ENCODE results near the gene SPSB1. TPM values are rescaled to one million over a fixed set of nuclear protein-coding genes. Genes with fewer than 3 reads are reported as not detected.

SPSB1 gene
- polyA plus RNA-seq, 1 donor from 2014 or later = 1.4 TPM

DNA sequence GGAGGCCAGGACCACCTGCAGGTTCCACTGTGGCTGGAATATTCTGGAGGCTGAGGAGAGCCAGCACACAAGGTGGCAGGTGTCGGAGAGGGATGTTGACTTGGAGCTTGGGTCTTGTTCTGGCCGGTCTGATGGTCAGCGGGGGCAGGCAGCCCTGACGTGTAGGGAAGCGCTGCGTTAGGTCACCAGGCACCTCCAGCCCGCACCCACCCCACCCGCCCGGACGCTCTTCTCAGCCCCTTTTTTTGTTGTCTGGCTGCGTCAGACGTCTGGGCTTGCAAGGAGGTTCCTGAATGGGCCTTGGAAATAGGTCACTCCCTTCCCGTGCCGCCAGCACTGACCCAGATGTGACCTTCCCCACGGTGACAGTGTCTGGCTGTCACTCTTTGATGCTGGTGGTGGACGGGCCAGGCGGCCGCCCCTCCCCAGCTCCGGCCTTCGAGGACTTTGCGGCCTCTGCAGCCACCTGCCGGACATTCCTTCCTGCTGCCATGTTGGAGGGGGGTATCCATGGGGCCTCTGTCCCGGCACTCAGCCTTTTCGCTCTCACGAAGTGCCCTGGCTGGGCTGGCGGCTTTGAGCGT is 30.1 kb downstream of the SPSB1 start:
- H3K9ac ChIP-seq (ENCODE audit: low read length) = no peak overlapping the region
- H3K4me3 ChIP-seq (ENCODE audit: low read length) = no peak overlapping the region
- no peaks in the 10 kb centered on the region for H3K9me2 ChIP-seq (ENCODE audit: insufficient read depth, low read length)
- no peak overlapping the region for H3K4me2 ChIP-seq (ENCODE audit: low read length)
- TF ChIP-seq MXI1 (conservative IDR thresholded peaks at IDR 0.05; ENCODE audit: poor library complexity, severe bottlenecking) (no peak), EP300 (conservative IDR thresholded peaks at IDR 0.05; ENCODE audit: poor library complexity, severe bottlenecking) (no peak), SMC3 (conservative IDR thresholded peaks at IDR 0.05; ENCODE audit: poor library complexity) (no peak), POLR2AphosphoS5 (IDR thresholded peaks at IDR 0.05) (no peak)
- TF ChIP-seq, protein P1, sequence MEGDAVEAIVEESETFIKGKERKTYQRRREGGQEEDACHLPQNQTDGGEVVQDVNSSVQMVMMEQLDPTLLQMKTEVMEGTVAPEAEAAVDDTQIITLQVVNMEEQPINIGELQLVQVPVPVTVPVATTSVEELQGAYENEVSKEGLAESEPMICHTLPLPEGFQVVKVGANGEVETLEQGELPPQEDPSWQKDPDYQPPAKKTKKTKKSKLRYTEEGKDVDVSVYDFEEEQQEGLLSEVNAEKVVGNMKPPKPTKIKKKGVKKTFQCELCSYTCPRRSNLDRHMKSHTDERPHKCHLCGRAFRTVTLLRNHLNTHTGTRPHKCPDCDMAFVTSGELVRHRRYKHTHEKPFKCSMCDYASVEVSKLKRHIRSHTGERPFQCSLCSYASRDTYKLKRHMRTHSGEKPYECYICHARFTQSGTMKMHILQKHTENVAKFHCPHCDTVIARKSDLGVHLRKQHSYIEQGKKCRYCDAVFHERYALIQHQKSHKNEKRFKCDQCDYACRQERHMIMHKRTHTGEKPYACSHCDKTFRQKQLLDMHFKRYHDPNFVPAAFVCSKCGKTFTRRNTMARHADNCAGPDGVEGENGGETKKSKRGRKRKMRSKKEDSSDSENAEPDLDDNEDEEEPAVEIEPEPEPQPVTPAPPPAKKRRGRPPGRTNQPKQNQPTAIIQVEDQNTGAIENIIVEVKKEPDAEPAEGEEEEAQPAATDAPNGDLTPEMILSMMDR (IDR thresholded peaks at IDR 0.05; ENCODE audit: poor library complexity, severe bottlenecking) = no peak
- TF ChIP-seq, protein P2, sequence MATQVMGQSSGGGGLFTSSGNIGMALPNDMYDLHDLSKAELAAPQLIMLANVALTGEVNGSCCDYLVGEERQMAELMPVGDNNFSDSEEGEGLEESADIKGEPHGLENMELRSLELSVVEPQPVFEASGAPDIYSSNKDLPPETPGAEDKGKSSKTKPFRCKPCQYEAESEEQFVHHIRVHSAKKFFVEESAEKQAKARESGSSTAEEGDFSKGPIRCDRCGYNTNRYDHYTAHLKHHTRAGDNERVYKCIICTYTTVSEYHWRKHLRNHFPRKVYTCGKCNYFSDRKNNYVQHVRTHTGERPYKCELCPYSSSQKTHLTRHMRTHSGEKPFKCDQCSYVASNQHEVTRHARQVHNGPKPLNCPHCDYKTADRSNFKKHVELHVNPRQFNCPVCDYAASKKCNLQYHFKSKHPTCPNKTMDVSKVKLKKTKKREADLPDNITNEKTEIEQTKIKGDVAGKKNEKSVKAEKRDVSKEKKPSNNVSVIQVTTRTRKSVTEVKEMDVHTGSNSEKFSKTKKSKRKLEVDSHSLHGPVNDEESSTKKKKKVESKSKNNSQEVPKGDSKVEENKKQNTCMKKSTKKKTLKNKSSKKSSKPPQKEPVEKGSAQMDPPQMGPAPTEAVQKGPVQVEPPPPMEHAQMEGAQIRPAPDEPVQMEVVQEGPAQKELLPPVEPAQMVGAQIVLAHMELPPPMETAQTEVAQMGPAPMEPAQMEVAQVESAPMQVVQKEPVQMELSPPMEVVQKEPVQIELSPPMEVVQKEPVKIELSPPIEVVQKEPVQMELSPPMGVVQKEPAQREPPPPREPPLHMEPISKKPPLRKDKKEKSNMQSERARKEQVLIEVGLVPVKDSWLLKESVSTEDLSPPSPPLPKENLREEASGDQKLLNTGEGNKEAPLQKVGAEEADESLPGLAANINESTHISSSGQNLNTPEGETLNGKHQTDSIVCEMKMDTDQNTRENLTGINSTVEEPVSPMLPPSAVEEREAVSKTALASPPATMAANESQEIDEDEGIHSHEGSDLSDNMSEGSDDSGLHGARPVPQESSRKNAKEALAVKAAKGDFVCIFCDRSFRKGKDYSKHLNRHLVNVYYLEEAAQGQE (IDR thresholded peaks at IDR 0.05; ENCODE audit: borderline replicate concordance) = no peak
- H4K20me1 ChIP-seq (ENCODE audit: insufficient read depth) = no peaks in the 10 kb centered on the region
- H3K27me3 ChIP-seq (ENCODE audit: insufficient read depth, low read depth, low read length) = no peaks in the 10 kb centered on the region
- H3K79me2 ChIP-seq (replicated peaks; ENCODE audit: insufficient read depth, low read length) = no peaks in the 10 kb centered on the region
- H3F3A ChIP-seq (ENCODE audit: insufficient read depth, low read length, poor library complexity, severe bottlenecking) = no peaks in the 10 kb centered on the region
- no peaks in the 10 kb centered on the region for H3K9me3 ChIP-seq (ENCODE audit: low read length)
- H2AFZ ChIP-seq (ENCODE audit: low read depth, low read length) = no peak overlapping the region
- H3K27ac ChIP-seq (ENCODE audit: low read length) = no peak overlapping the region
- no peaks in the 10 kb centered on the region for H3K36me3 ChIP-seq (ENCODE audit: insufficient read depth, low read length)

DNA sequence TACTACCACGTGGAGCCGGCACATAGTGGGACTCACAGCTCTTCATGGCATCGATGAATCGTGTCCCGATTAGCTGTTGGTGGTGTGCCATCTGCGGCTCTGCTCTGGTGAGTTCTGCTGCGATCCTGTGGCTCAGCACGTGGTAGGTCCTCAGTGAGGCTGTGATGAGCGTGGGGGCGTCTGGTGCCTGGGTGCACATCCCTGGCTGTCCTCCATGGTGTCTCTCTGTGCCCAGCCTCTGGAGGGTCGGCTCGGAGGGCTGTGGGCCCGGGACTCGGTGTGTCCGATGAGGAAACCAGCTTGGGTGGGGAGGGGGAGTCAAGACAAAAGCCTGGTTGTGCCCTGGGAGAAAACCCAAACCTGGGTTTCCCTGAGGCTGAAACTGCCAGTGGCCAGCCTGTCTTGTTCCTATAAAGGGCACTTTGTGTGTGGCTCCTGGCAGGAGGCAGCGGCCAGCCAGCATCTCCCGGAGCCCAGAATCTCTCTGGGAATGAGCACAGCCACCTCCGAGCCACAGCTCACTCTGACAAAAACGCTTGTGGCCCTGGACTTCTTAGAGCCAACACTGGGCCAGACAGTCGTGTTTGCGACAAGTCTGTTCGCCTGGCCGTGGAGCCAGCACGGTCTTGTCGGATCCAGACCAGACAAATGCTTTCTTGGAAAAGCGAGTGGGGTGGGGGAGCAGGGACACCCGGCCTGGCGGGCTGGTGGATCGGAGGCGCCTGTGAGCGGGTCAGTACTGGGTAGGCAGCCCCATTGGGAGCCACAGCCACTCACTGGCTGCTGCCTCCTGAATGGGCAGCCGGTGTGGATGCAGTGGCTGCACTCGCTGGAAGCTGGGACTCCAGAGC is 31.8 kb downstream of the SPSB1 start:
- no peaks in the 10 kb centered on the region for H3K9me3 ChIP-seq (ENCODE audit: low read length)
- no peaks in the 10 kb centered on the region for H3K36me3 ChIP-seq (ENCODE audit: insufficient read depth, low read length)
- no peaks in the 10 kb centered on the region for H4K20me1 ChIP-seq (ENCODE audit: insufficient read depth)
- H3K4me3 ChIP-seq (ENCODE audit: low read length) = no peak overlapping the region
- H2AFZ ChIP-seq (ENCODE audit: low read depth, low read length) = no peak overlapping the region
- H3K79me2 ChIP-seq (replicated peaks; ENCODE audit: insufficient read depth, low read length) = no peaks in the 10 kb centered on the region
- no peaks in the 10 kb centered on the region for H3K27me3 ChIP-seq (ENCODE audit: insufficient read depth, low read depth, low read length)
- H3K4me2 ChIP-seq (ENCODE audit: low read length) = no peak overlapping the region
- no peaks in the 10 kb centered on the region for H3F3A ChIP-seq (ENCODE audit: insufficient read depth, low read length, poor library complexity, severe bottlenecking)
- no peaks in the 10 kb centered on the region for H3K9me2 ChIP-seq (ENCODE audit: insufficient read depth, low read length)
- no peak overlapping the region for H3K9ac ChIP-seq (ENCODE audit: low read length)
- no peak overlapping the region for H3K27ac ChIP-seq (ENCODE audit: low read length)
- TF ChIP-seq, protein P1 (IDR thresholded peaks at IDR 0.05; ENCODE audit: poor library complexity, severe bottlenecking) = no peak
- no peak for TF ChIP-seq TAF1 (IDR thresholded peaks at IDR 0.05; ENCODE audit: low read depth)
- TF ChIP-seq RAD21 (conservative IDR thresholded peaks at IDR 0.05) = no peak
- TF ChIP-seq, protein P2 (IDR thresholded peaks at IDR 0.05; ENCODE audit: borderline replicate concordance) = no peak
- TF ChIP-seq EP300 (conservative IDR thresholded peaks at IDR 0.05; ENCODE audit: poor library complexity, severe bottlenecking) = no peak
- no peak for TF ChIP-seq SMC3 (conservative IDR thresholded peaks at IDR 0.05; ENCODE audit: poor library complexity)
- no peak for TF ChIP-seq POLR2AphosphoS5 (IDR thresholded peaks at IDR 0.05)
- TF ChIP-seq EZH2 (IDR thresholded peaks at IDR 0.05; ENCODE audit: borderline replicate concordance, insufficient read depth, low read length, poor library complexity, severe bottlenecking) = no peak
- TF ChIP-seq MXI1 (conservative IDR thresholded peaks at IDR 0.05; ENCODE audit: poor library complexity, severe bottlenecking) = no peak

Measured in neural cell (in vitro differentiated cells).